Frontal cortex (tissue), 4 donors: ENCODE results near the gene GSPT2. TPM values are rescaled to one million over a fixed set of nuclear protein-coding genes. Genes with fewer than 3 reads are reported as not detected.
"Not testable (repeated sequence)": the region's sequence is repeated elsewhere in the genome, so short reads cannot be mapped to it uniquely, and the experiment has no call there.

Experiments used
- DNase-seq, 2 donors: peaks; one replicate each; pipeline ENCODE4 v3.0.0; 2012; ENCODE audit warnings: low spot score in 2 of 2
- FAIRE-seq: peaks from 2 replicates; lab custom pipeline; 2012; peaks lifted over from hg19 to GRCh38; lab: Jason Lieb, UNC
- total RNA-seq: library from RNA; depleted of rRNA; stranded (reverse); fragments of >200 nt; gene quantifications from one replicate; pipeline ENCODE4 v1.2.3, GENCODE V29; 2014
- donor health status: control.
- donor health status: control.
- donor health status: control.

GSPT2 gene
- total RNA-seq: 22.8 TPM

DNA sequence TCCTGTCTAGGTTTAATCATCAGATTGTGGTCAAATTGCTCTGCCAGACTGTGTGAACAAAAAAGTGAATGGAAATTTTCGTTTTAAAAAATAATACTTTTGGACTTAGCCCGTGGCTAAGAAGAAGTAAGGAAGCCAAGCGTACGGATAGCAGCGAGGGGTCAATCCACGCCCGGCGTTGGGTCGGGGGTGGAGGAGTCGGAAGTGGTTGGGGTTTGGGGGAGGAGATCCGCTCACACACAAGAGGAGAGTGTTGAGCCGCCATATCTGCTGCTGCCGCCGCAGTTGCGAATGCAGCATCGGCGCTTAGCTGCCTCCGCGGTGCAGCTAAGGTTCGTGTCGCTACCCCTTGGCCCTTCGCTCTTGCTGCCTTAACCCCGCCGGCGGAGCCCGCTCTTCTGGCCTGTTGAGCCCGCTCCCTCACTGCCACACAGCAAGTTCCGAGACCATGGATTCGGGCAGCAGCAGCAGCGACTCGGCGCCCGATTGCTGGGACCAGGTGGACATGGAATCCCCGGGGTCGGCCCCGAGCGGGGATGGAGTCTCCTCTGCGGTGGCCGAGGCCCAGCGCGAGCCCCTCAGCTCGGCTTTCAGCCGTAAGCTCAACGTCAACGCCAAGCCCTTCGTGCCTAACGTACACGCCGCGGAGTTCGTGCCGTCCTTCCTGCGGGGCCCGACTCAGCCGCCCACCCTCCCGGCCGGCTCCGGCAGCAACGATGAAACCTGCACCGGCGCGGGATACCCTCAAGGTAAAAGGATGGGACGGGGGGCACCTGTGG, at the start of gene GSPT2:
TSS of gene GSPT2 (plus strand) at position 264 of the 779 bp plus-strand sequence. CDS start at position 449, 185 bp downstream.
- DNase-seq (peak in 1 of 2 donors; percentile 34), FAIRE-seq (no peak)

DNA sequence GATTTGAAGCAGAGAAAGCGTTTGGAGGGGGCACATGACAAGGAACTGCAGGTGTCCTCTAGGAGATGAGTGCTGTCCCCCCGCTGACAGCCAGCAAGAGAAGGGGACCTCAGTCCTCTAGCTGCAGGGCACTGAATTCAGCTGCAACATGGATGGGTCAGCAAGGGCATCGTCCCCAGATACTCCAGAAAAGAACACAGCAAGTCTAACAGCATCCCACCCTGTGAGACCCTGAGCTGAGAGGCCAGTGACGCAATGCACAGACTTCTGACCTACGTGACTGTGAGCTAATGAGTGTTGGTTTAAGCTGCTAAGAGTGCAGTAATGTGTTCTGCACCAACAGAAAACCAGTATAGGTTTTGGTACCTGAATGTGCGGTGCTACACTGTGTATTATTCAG, 49.0 kb upstream of the GSPT2 start:
- no peak for DNase-seq
- no peak for FAIRE-seq

DNA sequence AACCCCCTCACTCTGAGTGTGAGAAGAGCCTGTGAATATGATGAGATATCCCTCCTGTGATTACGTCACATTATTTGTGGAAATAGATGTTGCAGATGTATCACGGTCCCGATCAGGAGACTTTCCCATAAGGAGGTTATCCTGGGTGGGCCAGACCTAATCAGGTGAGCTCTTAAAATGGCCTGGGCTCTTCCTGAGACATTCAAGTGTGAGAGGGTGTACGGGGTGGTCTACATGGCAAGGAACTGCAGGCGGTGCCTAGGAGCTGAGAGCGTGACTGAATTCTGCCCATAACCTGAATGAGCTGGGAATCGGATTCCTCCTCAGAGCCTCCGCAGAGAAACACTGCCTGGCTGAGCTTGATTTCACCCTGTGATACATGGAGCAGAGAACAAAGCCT, 45.8 kb upstream of the GSPT2 start:
- DNase-seq (no peak), FAIRE-seq (no peak)

DNA sequence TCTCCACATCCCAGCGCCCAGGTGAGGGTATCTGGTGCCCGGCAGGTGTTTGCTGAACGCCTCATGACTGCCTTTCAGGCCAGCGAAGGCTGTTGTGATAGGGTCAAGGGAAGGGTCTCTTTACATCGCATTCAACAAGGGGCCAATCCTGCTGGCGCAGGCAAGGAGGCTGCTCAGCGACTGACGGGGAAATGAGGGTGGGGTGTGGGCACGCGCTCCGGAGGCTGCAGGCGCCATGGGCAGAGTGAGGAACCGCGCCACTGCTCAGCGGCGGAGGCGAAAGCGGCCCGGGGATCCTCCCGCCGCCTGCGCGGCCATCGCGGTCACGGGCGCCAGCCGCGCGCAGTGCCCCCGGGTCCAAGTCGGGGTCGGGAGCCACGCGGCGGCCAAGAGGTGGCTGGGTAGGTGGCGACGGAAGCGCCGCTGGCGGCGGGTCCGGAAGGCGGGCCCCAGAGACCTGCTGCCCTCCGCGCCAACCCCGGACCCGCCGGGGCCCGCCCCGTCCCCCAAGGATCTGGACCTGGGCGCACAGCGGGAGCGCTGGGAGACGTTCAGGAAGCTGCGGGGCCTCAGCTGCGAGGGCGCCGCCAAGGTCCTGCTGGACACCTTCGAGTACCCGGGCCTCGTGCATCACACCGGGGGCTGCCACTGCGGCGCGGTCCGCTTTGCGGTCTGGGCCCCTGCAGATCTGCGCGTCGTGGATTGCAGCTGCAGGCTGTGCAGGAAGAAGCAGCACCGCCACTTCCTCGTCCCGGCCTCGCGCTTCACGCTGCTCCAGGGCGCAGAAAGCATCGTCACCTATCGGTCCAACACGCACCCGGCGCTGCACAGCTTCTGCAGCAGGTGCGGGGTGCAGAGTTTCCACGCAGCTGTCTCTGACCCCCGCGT, 32.7 kb upstream of the GSPT2 start, which contains the start of gene CENPVL1:
TSS of gene CENPVL1 (plus strand) at position 236 of the 888 bp plus-strand sequence. CDS start at position 236, 0 bp downstream.
- not testable (repeated sequence) for FAIRE-seq, DNase-seq

DNA sequence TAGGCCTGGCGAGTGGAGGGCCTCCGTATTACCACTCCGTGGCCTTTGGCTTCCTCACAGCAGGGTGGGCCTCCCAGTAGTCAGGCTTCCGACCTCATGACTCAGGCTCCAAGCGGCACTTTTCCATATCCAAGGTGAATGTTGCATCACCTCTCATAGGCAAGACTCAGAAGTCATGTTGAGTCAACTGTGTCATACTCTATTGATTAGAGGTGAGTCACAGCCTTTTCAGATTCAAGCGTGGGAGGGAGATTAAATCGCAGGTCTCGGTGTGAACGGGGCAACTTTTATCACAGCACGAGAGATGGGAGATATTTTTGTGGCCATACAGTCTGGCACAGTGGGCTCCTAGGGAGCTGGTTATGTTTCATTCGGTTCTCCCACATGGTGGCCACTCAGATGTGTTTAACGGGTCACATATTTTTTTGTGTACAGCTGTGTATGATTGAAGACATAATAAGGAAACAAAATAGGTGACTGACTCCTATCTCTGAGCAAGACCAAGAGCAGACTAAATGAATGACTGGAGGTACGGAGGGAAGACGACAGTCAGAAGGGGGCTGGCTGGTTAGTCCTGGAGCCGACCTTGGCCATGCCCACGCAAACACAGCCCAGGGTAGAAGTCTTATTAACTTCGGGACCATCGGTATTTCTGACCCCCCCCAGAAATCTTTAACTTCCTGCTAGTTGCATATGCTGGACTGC, 30.1 kb upstream of the GSPT2 start:
- not testable (repeated sequence) for FAIRE-seq, DNase-seq

DNA sequence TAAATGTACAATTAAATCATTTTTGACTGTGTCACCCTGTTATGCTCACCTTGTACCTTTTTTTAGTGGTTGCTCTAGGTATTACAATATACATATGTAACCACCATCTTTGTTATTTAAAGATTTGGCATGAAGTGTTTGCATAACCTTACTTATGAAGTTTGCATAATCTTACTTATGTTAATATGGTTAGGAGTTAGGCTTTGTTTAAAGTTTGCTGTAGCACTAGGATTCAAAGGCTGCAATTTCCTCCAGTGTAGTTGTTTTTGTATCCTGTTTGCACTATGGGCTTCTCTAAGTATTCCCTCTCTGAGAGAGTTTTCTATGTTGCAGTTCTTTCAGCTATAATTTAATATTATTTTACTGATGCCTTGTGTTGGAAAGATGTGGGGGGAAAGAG, 15.0 kb upstream of the GSPT2 start:
- DNase-seq: no peak
- FAIRE-seq: no peak

DNA sequence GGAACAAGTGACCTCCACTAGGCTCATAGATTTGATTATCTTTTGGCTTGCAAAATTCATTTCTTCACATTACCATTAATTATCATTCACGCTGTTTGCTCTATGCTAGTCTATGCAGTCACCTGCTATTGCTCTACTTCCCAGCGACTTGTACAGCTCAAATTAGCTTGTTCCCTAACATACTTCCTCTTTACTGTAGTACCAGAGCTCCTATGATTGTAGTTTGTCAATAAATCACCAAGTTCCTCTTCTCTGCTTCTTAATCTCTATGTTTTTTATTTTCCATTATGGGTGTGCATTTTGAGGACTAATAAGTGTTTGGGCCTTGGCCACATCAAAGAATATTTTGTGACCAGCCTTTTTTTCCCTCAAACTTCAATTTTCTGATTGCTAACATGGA, 6.2 kb upstream of the GSPT2 start:
- no peak for DNase-seq
- no peak for FAIRE-seq

DNA sequence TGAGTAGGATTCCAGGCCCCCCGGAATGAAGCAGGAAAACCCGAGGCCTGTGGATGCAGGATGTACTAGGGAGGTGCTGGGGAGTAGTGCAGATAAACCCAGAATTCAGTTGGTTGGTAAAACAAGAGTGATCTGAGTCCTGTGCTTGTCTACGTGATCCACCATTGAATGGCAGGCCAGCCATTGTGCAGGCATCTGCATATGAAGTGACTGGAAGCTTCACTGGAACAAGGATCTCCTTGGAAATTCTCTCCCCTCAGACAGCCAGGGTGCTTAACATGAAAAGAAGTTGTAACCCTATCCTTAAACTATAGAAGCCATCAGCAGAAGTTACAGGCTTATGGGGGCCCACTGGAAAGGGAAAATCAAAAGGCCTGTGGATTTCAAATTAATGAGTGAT, 656 bp upstream of the GSPT2 start:
- DNase-seq: no peak
- no peak for FAIRE-seq

DNA sequence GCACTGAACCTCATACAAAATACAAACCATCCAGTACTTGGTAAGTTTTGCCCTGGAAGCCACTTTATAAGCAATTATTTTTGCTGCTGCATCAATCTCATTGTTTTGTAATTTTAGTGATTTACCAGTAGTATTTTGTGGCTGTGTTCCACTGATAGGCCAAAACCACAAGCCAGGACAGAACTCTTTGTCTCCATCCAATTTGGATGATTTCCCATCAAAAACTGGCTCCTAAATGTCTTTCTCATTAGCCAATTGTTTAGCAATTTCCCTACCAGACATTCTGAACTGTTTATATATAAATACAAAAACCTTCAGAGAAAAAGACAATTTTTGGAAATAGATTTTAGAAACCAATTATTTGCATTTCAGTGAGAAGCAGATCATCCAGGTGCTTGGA, 4.4 kb downstream of the GSPT2 start:
- DNase-seq (no peak), FAIRE-seq (no peak)

DNA sequence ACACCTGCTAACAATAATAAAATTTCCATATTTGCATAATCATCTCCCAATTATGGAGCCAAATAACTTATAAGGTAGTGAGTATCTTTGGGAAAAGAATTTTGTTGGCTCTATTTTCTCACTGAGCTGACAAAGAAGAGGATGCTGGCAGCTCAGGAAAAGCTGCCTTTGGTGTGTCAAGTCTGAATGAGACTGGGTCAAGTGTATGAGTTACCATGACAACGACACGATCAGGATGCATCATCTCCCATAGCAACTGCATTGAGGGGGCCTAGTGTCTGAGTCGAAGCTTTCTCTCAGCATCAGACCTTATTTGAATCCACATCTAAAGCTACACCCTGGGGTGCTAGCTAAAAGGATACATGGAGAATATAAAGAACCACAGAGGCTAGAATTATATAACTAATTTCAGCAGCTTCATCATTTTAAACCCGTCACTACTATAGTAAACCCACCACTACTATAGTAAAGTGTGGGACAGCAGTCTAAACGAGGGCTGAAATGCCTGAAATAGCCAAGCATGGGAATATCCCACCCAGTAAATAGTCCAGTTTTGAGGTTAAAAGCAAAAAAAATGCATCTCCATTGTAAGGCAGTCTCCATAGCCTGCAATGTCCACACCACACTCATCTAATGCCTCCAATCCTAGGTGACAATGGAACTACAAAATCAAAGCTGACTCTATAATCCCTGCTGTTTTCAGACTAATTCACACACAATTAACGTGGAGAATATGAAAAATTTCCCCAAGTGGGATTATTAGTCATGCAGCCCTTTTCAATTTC, 16.0 kb downstream of the GSPT2 start:
- DNase-seq (no peak), FAIRE-seq (no peak)

DNA sequence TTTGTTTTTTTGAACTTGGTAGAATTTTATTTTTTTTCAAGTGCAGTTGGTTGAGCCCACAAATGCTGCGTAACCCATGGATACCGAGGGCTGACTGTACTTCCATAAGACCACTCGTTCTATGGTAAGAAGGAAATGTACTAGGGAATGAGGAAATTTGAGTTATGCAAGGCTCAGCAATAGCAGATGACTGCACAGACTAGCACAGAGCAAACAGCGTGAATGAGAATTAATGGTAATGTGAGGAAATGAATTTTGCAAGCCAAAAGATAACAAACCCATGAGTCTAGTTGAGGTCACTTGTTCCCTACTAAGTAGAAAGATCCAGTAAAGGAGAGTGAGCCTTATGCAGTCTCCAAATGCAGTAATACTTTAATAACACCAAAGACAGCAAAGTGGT, 17.4 kb downstream of the GSPT2 start:
- DNase-seq: no peak

DNA sequence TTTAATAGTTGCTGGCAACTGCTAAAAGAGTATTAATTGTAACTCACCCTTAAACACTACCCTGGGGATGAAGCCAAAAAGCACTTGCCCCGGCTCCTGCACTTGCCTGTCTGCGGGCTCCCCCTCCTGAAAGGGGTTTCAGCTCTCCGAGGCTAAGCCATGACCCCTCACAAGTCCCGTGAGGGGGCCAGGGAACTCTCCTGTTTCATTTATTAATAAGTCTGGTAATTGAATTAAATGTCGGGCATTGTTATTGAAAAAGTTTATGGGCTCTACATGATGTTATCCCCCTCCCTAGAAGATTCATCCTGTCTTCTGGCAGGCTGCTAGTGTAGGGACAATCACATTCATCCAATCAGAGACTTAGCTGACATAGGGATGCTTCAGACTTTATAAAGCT, 23.3 kb downstream of the GSPT2 start:
- FAIRE-seq (no peak), DNase-seq (no peak)

More for the DNA sequence above, 17.4 kb downstream of the GSPT2 start:
- no peak for FAIRE-seq

DNA sequence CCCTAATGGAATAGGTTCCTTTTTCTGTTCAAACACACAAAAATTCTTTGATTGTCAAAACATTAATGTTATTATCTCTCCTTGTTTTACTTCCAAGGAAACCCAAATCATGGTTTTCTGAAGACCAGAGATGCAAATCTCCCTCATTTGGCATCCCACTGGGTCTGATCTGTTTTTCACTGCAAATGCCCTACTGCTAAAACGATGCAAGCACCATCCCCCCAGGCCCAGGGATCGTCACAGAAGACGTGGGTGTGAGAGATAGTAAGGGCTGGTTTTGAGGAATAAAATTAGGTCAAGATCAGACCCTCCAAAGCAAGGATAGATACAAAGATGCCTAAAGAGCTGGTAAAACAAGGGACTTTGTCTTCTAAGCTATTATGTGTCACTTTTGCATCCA, 33.6 kb downstream of the GSPT2 start:
- no peak for FAIRE-seq

DNA sequence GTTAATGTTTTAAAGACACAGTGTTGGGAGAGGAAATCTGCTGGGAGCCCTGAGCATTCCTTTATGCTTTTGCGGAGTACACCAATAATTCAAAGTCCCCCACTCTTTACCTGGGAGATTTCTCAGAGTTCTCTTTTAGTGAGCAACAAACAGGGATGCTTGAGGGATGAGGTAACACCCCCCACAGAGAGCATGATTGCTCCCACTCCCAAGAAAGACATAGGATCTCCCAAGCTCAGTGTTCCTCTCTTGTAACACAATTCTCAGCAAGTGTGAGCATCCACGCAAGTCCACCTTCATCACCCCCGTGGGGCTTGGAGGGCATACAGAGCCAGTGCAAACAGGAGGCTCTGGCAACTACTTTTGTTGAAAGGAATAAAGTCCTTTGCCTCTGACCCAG, 36.1 kb downstream of the GSPT2 start:
- DNase-seq (no peak), FAIRE-seq (no peak)

More for the DNA sequence above, 33.6 kb downstream of the GSPT2 start:
- no peak for DNase-seq

DNA sequence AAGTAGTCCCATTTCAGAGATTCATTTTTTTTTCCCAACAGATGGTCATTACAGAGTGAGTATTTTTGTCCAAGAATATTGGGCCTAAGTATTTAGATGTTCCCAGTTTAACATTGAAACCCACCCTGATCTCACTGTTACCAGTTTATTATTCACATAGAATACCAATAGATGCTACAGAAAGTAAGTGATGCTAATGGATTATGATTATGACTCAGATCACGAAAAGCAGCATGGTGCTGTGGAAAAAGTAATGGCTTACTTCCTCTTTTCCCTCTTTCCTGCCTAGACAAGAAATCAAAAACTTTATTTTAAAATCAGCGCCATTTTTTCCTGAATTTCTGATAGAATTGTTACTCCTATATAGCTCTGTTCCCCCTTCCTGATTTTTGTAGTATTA, 51.9 kb downstream of the GSPT2 start:
- no peak for FAIRE-seq

More for the DNA sequence above, 51.9 kb downstream of the GSPT2 start:
- DNase-seq: no peak
